K562 (cell line): ENCODE measurements around the gene DCUN1D3.

Experiments
- EP300 ChIP-seq: IDR thresholded peaks from 2 replicates; pipeline ENCODE4 v1.6.1; 2012; ENCODE audit warnings: low read length, improper control_type of control experiment
- HDAC2 ChIP-seq: fragments of 450-650 bp; IDR thresholded peaks from 2 replicates; pipeline ENCODE4 v1.6.1; 2016; ENCODE audit warnings: mild to moderate bottlenecking
- KDM1A ChIP-seq, 2 experiments: fragments of 450-650 bp; IDR thresholded peaks; 2 replicates each; pipeline ENCODE4 v1.6.1; 2016; ENCODE audit warnings: mild to moderate bottlenecking in 2 of 2
- RNF2 ChIP-seq: sonication (generic); IDR thresholded peaks from 2 replicates; pipeline ENCODE4 v1.6.1; 2016
- SIX5 ChIP-seq, 2 experiments: IDR thresholded peaks; 2 replicates each; pipeline ENCODE4 v1.6.1; 2011; ENCODE audit warnings: low read length in 2 of 2, borderline replicate concordance in 1 of 2, low read depth in 1 of 2, mild to moderate bottlenecking in 1 of 2, moderate library complexity in 1 of 2; ENCODE audit not compliant: insufficient read depth in 1 of 2
- TAF1 ChIP-seq: IDR thresholded peaks from 2 replicates; pipeline ENCODE4 v1.6.1; 2011; ENCODE audit warnings: mild to moderate bottlenecking, low read length, moderate library complexity; ENCODE audit not compliant: insufficient read depth, control insufficient read depth, severe bottlenecking; ENCODE audit errors: extremely low read depth
- ZNF57 ChIP-seq: fragments of 450-650 bp; formaldehyde crosslinking; IDR thresholded peaks from 2 replicates; pipeline ENCODE4 v1.4.0; 2020; ENCODE audit warnings: mild to moderate bottlenecking, moderate library complexity
- TF ChIP-seq, protein P1 (sequence below): sonication (generic); formaldehyde crosslinking; IDR thresholded peaks from 2 replicates; pipeline ENCODE4 v1.8.0; 2022; ENCODE audit warnings: mild to moderate bottlenecking, missing genetic modification reagents, borderline replicate concordance
- TF ChIP-seq, protein P2 (sequence below), 3 experiments: IDR thresholded peaks in 2 of 3; conservative IDR thresholded peaks in 1 of 3; 2 replicates each; pipeline ENCODE4 v1.5.1; 2011 to 2012; ENCODE audit warnings: low read length in 3 of 3, mild to moderate bottlenecking in 3 of 3, control low read depth in 2 of 3, improper control_type of control experiment in 1 of 3, inconsistent platforms in 1 of 3, low read depth in 1 of 3, mixed read lengths in 1 of 3, moderate library complexity in 1 of 3; ENCODE audit not compliant: insufficient read depth in 2 of 3
- TF ChIP-seq, protein P3 (sequence below): sonication (generic); formaldehyde crosslinking; IDR thresholded peaks from 2 replicates; pipeline ENCODE4 v1.9.0; 2022; ENCODE audit warnings: mild to moderate bottlenecking, missing genetic modification reagents
- TF ChIP-seq, protein P4 (sequence below), 2 experiments: fragments of 150-350 bp in 1 of 2; IDR thresholded peaks; 2 replicates each; pipeline ENCODE4 v1.6.1; 2012 to 2016; ENCODE audit warnings: low read depth in 2 of 2, low read length in 2 of 2, mild to moderate bottlenecking in 1 of 2, moderate library complexity in 1 of 2
- TF ChIP-seq, protein P5 (sequence below): sonication (generic); formaldehyde crosslinking; IDR thresholded peaks from 2 replicates; pipeline ENCODE4 v1.5.0; 2020; ENCODE audit warnings: missing genetic modification reagents

DNA sequence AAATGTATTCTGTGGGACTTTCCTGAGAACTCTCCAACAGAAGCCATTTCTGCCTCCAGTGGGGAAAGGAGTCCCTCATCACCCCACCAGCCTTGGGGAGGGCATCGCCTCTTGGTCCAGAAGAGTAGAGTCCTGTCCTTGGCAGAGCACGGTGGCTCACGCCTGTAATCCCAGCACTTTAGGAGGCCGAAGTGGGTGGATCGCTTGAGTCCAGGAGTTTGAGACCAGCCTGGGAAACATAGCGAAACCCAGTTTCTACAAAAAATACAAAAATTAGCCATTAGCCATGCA, 41.4 kb upstream of the DCUN1D3 start:
- TF ChIP-seq, protein P1, sequence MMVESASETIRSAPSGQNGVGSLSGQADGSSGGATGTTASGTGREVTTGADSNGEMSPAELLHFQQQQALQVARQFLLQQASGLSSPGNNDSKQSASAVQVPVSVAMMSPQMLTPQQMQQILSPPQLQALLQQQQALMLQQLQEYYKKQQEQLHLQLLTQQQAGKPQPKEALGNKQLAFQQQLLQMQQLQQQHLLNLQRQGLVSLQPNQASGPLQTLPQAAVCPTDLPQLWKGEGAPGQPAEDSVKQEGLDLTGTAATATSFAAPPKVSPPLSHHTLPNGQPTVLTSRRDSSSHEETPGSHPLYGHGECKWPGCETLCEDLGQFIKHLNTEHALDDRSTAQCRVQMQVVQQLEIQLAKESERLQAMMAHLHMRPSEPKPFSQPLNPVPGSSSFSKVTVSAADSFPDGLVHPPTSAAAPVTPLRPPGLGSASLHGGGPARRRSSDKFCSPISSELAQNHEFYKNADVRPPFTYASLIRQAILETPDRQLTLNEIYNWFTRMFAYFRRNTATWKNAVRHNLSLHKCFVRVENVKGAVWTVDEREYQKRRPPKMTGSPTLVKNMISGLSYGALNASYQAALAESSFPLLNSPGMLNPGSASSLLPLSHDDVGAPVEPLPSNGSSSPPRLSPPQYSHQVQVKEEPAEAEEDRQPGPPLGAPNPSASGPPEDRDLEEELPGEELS (CRISPR knock-in tag): no peak
- TF ChIP-seq ZNF57 (CRISPR knock-in tag) (no peak), RNF2 (no peak), KDM1A (IDR thresholded peaks at IDR 0.05) (no peak), SIX5 (IDR thresholded peaks at IDR 0.05; ENCODE audit: borderline replicate concordance in 1 of 2, insufficient read depth in 1 of 2, low read depth in 1 of 2, low read length in 2 of 2) (no peak), HDAC2 (no peak), EP300 (no peak), TAF1 (no peak)
- TF ChIP-seq, protein P2, sequence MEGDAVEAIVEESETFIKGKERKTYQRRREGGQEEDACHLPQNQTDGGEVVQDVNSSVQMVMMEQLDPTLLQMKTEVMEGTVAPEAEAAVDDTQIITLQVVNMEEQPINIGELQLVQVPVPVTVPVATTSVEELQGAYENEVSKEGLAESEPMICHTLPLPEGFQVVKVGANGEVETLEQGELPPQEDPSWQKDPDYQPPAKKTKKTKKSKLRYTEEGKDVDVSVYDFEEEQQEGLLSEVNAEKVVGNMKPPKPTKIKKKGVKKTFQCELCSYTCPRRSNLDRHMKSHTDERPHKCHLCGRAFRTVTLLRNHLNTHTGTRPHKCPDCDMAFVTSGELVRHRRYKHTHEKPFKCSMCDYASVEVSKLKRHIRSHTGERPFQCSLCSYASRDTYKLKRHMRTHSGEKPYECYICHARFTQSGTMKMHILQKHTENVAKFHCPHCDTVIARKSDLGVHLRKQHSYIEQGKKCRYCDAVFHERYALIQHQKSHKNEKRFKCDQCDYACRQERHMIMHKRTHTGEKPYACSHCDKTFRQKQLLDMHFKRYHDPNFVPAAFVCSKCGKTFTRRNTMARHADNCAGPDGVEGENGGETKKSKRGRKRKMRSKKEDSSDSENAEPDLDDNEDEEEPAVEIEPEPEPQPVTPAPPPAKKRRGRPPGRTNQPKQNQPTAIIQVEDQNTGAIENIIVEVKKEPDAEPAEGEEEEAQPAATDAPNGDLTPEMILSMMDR (IDR thresholded peaks at IDR 0.05 in 2 of 3, conservative IDR thresholded peaks at IDR 0.05 in 1 of 3; ENCODE audit: insufficient read depth in 2 of 3, low read depth in 1 of 3, low read length in 3 of 3): no peak
- TF ChIP-seq, protein P3, sequence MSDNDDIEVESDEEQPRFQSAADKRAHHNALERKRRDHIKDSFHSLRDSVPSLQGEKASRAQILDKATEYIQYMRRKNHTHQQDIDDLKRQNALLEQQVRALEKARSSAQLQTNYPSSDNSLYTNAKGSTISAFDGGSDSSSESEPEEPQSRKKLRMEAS (CRISPR knock-in tag): no peak
- TF ChIP-seq, protein P4, sequence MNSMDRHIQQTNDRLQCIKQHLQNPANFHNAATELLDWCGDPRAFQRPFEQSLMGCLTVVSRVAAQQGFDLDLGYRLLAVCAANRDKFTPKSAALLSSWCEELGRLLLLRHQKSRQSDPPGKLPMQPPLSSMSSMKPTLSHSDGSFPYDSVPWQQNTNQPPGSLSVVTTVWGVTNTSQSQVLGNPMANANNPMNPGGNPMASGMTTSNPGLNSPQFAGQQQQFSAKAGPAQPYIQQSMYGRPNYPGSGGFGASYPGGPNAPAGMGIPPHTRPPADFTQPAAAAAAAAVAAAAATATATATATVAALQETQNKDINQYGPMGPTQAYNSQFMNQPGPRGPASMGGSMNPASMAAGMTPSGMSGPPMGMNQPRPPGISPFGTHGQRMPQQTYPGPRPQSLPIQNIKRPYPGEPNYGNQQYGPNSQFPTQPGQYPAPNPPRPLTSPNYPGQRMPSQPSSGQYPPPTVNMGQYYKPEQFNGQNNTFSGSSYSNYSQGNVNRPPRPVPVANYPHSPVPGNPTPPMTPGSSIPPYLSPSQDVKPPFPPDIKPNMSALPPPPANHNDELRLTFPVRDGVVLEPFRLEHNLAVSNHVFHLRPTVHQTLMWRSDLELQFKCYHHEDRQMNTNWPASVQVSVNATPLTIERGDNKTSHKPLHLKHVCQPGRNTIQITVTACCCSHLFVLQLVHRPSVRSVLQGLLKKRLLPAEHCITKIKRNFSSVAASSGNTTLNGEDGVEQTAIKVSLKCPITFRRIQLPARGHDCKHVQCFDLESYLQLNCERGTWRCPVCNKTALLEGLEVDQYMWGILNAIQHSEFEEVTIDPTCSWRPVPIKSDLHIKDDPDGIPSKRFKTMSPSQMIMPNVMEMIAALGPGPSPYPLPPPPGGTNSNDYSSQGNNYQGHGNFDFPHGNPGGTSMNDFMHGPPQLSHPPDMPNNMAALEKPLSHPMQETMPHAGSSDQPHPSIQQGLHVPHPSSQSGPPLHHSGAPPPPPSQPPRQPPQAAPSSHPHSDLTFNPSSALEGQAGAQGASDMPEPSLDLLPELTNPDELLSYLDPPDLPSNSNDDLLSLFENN (IDR thresholded peaks at IDR 0.05; ENCODE audit: low read depth in 2 of 2, low read length in 2 of 2): no peak
- TF ChIP-seq, protein P5, sequence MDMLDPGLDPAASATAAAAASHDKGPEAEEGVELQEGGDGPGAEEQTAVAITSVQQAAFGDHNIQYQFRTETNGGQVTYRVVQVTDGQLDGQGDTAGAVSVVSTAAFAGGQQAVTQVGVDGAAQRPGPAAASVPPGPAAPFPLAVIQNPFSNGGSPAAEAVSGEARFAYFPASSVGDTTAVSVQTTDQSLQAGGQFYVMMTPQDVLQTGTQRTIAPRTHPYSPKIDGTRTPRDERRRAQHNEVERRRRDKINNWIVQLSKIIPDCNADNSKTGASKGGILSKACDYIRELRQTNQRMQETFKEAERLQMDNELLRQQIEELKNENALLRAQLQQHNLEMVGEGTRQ (CRISPR knock-in tag): no peak
